HL-60 (cell line): ENCODE results near the gene DUS4L.

ENCODE experiments used
- DNase-seq, 2 experiments: peaks; one replicate each; pipeline ENCODE4 v3.0.0-alpha.2; 2010 to 2020; ENCODE audit warnings: low read depth in 1 of 2, low spot score in 1 of 2
- H3K27ac ChIP-seq: fragments of 250-450 bp; sonication (Bioruptor Pico); replicated peaks from 2 replicates; pipeline ENCODE4 v1.5.1; 2020; ENCODE audit warnings: mild to moderate bottlenecking, moderate library complexity
- H3K27me3 ChIP-seq: fragments of 250-450 bp; sonication (Bioruptor Pico); 2 replicates; pipeline ENCODE4 v1.5.1; 2021; ENCODE audit warnings: mild to moderate bottlenecking, moderate library complexity; ENCODE audit not compliant: insufficient read depth, poor library complexity, severe bottlenecking
- H3K4me3 ChIP-seq: replicated peaks from 2 replicates; pipeline ENCODE4 v1.5.1; 2011; ENCODE audit warnings: mild to moderate bottlenecking, control low read depth, low read length; ENCODE audit not compliant: insufficient read depth
- GABPA ChIP-seq: IDR thresholded peaks from 2 replicates; pipeline ENCODE4 v1.6.1; 2012; ENCODE audit warnings: low read depth
- POLR2AphosphoS5 ChIP-seq: IDR thresholded peaks from 2 replicates; pipeline ENCODE4 v1.6.1; 2012; ENCODE audit warnings: low read depth
- SPI1 ChIP-seq: IDR thresholded peaks from 2 replicates; pipeline ENCODE4 v1.6.1; 2012; ENCODE audit warnings: low read depth, mild to moderate bottlenecking, borderline replicate concordance
- TF ChIP-seq, protein P1 (sequence below): IDR thresholded peaks from one replicate; pipeline ENCODE4 v1.5.1; 2011; ENCODE audit warnings: low read length, control low read depth, inconsistent platforms; ENCODE audit not compliant: insufficient read depth
- TF ChIP-seq, protein P2 (sequence below): IDR thresholded peaks from 2 replicates; pipeline ENCODE4 v1.6.1; 2012; ENCODE audit warnings: low read depth; ENCODE audit not compliant: insufficient replicate concordance

Gene DUS4L

DNA sequence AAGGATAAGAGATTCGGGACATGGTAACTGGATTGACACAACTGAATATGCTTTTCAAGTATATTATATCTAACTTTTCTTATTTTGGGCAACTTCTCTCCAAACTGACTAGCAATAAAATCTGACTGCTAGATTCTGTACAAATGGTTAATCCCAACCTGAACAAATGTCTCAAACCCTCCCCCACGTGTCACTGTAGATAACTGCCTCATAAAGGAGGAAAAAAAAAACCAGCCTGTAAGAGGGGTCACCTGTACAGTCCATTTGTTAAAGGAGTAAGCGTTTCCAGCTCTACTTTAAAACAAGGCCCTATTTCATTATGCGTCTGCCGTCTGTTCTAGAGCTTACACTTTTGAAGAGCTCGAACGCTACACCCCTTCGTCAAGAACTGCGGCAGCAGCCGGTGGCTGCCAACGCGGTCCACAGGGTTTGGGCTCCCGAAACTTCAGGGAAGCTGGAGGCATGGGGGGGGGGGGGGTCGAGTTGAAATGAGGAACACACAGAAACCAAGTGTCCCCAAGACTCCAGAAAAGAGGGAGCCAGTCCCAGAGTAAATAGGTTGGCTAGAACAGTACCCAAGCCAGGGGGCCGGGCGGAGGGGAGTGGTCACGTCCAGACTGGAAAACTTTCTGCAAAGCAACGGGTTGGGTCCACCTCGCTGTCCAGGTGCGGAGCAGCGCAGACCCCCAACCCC is 543 bp upstream of the DUS4L start:
- peak overlapping the region; percentile 92 for H3K27ac ChIP-seq
- peak in 1 of 2 experiments; percentile 47 for DNase-seq
- H3K27me3 ChIP-seq: no peaks in the 10 kb centered on the region
- no peak for TF ChIP-seq GABPA
- peak; percentile 35; the same call in 1 of the 2 replicates for TF ChIP-seq SPI1
- TF ChIP-seq, protein P1, sequence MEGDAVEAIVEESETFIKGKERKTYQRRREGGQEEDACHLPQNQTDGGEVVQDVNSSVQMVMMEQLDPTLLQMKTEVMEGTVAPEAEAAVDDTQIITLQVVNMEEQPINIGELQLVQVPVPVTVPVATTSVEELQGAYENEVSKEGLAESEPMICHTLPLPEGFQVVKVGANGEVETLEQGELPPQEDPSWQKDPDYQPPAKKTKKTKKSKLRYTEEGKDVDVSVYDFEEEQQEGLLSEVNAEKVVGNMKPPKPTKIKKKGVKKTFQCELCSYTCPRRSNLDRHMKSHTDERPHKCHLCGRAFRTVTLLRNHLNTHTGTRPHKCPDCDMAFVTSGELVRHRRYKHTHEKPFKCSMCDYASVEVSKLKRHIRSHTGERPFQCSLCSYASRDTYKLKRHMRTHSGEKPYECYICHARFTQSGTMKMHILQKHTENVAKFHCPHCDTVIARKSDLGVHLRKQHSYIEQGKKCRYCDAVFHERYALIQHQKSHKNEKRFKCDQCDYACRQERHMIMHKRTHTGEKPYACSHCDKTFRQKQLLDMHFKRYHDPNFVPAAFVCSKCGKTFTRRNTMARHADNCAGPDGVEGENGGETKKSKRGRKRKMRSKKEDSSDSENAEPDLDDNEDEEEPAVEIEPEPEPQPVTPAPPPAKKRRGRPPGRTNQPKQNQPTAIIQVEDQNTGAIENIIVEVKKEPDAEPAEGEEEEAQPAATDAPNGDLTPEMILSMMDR: no peak
- TF ChIP-seq POLR2AphosphoS5: no peak
- TF ChIP-seq, protein P2, sequence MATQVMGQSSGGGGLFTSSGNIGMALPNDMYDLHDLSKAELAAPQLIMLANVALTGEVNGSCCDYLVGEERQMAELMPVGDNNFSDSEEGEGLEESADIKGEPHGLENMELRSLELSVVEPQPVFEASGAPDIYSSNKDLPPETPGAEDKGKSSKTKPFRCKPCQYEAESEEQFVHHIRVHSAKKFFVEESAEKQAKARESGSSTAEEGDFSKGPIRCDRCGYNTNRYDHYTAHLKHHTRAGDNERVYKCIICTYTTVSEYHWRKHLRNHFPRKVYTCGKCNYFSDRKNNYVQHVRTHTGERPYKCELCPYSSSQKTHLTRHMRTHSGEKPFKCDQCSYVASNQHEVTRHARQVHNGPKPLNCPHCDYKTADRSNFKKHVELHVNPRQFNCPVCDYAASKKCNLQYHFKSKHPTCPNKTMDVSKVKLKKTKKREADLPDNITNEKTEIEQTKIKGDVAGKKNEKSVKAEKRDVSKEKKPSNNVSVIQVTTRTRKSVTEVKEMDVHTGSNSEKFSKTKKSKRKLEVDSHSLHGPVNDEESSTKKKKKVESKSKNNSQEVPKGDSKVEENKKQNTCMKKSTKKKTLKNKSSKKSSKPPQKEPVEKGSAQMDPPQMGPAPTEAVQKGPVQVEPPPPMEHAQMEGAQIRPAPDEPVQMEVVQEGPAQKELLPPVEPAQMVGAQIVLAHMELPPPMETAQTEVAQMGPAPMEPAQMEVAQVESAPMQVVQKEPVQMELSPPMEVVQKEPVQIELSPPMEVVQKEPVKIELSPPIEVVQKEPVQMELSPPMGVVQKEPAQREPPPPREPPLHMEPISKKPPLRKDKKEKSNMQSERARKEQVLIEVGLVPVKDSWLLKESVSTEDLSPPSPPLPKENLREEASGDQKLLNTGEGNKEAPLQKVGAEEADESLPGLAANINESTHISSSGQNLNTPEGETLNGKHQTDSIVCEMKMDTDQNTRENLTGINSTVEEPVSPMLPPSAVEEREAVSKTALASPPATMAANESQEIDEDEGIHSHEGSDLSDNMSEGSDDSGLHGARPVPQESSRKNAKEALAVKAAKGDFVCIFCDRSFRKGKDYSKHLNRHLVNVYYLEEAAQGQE: no peak
- H3K4me3 ChIP-seq: peak overlapping the region; percentile 94

DNA sequence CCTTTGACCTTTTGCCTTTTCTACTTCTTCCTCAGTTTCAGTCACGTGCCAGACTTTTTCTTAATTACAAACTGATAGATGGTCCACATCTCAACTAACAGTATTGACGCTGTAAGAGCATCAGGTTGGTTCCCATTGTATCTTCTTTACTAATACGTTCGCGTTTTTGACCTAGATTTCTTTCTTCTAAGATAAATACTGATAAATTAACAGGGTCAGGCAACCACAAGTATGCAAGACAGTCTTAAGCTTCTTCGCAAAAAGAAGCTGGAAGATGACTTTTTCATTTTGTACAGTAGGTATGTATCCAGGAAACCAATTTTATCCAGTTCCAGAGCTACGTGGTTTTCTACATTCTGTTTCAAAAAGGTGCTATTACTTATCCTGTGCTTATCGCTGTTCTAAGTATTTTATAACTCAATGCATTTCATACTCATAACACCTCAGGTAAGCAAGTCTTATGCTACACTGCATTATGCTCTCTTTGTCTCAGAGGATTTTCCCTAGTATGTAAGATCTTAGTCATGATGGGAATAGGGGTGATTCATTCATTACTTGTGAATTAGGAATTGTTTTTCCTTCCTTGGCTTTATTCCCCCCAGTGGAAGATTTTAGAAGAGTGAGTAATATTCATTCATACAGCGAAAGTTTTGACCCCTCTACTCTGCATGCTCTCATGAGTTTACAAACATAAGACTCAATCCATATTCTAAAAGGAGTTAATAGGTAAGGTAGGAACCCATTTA is 955 bp downstream of the DUS4L start:
- TF ChIP-seq SPI1: no peak
- TF ChIP-seq, protein P2: no peak
- no peak for TF ChIP-seq POLR2AphosphoS5
- TF ChIP-seq GABPA: no peak
- TF ChIP-seq, protein P1: no peak
- DNase-seq: no peak
- peak overlapping the region; percentile 94 for H3K4me3 ChIP-seq
- peak overlapping the region; percentile 92 for H3K27ac ChIP-seq
- no peaks in the 10 kb centered on the region for H3K27me3 ChIP-seq

DNA sequence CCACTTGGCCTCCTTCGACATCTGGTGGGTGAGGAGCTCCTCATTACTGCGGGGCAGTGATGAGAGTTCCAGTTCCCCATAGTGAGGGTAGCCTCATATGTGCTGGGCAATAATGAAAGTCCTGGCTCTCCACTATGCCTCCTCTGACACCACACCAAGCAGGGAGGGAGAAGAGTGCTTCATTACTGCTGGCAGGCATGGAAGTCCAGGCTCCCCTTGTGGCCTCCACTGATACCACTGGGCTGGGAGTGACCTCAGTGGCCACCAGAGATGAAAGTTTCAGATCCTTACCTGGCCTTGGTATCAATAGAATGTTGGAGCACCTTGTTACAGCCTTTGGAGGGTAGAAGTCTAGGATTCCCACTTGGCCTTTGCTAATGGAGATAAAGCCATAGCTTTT is 6.5 kb downstream of the DUS4L start:
- H3K27me3 ChIP-seq: no peaks in the 10 kb centered on the region
- TF ChIP-seq, protein P2: no peak
- no peak for TF ChIP-seq SPI1
- no peak for TF ChIP-seq GABPA
- TF ChIP-seq POLR2AphosphoS5: no peak
- TF ChIP-seq, protein P1: no peak
- DNase-seq: no peak
- no peak overlapping the region for H3K27ac ChIP-seq
- H3K4me3 ChIP-seq: no peak overlapping the region
